Measurements from ENCODE around the gene NOL7.

DNA sequence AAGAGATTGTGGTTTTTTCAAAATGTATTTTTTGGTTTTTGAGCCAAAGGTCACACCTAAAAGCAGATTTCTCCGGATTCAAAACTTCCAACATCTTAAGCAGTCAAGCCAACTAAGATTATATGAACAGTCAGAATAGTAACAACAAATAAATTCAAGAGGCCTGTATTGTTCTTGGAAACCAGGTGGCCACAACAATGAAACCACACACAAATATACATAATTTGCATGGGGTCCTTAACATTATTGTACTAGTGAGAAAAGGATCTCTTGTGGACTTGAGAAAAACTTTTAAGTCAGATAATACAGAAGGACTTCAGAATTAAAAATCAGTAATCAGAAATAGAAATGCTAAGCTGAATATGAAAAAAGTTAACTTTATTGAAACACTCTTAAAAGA lies 40.6 kb downstream of the NOL7 start:
- TF ChIP-seq, protein P1, sequence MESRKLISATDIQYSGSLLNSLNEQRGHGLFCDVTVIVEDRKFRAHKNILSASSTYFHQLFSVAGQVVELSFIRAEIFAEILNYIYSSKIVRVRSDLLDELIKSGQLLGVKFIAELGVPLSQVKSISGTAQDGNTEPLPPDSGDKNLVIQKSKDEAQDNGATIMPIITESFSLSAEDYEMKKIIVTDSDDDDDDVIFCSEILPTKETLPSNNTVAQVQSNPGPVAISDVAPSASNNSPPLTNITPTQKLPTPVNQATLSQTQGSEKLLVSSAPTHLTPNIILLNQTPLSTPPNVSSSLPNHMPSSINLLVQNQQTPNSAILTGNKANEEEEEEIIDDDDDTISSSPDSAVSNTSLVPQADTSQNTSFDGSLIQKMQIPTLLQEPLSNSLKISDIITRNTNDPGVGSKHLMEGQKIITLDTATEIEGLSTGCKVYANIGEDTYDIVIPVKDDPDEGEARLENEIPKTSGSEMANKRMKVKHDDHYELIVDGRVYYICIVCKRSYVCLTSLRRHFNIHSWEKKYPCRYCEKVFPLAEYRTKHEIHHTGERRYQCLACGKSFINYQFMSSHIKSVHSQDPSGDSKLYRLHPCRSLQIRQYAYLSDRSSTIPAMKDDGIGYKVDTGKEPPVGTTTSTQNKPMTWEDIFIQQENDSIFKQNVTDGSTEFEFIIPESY (IDR thresholded peaks at IDR 0.05) = no peak
- TF ChIP-seq, protein P2, sequence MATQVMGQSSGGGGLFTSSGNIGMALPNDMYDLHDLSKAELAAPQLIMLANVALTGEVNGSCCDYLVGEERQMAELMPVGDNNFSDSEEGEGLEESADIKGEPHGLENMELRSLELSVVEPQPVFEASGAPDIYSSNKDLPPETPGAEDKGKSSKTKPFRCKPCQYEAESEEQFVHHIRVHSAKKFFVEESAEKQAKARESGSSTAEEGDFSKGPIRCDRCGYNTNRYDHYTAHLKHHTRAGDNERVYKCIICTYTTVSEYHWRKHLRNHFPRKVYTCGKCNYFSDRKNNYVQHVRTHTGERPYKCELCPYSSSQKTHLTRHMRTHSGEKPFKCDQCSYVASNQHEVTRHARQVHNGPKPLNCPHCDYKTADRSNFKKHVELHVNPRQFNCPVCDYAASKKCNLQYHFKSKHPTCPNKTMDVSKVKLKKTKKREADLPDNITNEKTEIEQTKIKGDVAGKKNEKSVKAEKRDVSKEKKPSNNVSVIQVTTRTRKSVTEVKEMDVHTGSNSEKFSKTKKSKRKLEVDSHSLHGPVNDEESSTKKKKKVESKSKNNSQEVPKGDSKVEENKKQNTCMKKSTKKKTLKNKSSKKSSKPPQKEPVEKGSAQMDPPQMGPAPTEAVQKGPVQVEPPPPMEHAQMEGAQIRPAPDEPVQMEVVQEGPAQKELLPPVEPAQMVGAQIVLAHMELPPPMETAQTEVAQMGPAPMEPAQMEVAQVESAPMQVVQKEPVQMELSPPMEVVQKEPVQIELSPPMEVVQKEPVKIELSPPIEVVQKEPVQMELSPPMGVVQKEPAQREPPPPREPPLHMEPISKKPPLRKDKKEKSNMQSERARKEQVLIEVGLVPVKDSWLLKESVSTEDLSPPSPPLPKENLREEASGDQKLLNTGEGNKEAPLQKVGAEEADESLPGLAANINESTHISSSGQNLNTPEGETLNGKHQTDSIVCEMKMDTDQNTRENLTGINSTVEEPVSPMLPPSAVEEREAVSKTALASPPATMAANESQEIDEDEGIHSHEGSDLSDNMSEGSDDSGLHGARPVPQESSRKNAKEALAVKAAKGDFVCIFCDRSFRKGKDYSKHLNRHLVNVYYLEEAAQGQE (IDR thresholded peaks at IDR 0.05) = no peak
- no peak for TF ChIP-seq JUND (IDR thresholded peaks at IDR 0.05)
- no peak for TF ChIP-seq FOXA2 (IDR thresholded peaks at IDR 0.05)
- TF ChIP-seq TAF1 (conservative IDR thresholded peaks at IDR 0.05) = no peak
- TF ChIP-seq, protein P3, sequence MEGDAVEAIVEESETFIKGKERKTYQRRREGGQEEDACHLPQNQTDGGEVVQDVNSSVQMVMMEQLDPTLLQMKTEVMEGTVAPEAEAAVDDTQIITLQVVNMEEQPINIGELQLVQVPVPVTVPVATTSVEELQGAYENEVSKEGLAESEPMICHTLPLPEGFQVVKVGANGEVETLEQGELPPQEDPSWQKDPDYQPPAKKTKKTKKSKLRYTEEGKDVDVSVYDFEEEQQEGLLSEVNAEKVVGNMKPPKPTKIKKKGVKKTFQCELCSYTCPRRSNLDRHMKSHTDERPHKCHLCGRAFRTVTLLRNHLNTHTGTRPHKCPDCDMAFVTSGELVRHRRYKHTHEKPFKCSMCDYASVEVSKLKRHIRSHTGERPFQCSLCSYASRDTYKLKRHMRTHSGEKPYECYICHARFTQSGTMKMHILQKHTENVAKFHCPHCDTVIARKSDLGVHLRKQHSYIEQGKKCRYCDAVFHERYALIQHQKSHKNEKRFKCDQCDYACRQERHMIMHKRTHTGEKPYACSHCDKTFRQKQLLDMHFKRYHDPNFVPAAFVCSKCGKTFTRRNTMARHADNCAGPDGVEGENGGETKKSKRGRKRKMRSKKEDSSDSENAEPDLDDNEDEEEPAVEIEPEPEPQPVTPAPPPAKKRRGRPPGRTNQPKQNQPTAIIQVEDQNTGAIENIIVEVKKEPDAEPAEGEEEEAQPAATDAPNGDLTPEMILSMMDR (IDR thresholded peaks at IDR 0.05; ENCODE audit: low read depth, low read length, missing input control) = no peak
- TF ChIP-seq HNF4G (IDR thresholded peaks at IDR 0.05) = no peak
- TF ChIP-seq, protein P4, sequence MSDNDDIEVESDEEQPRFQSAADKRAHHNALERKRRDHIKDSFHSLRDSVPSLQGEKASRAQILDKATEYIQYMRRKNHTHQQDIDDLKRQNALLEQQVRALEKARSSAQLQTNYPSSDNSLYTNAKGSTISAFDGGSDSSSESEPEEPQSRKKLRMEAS (IDR thresholded peaks at IDR 0.05) = no peak
- TF ChIP-seq YY1 (IDR thresholded peaks at IDR 0.05) = no peak
- TF ChIP-seq GABPA (IDR thresholded peaks at IDR 0.05 in 1 of 2, conservative IDR thresholded peaks at IDR 0.05 in 1 of 2) = no peak
- TF ChIP-seq FOXA1 (IDR thresholded peaks at IDR 0.05) = no peak

Data from liver (tissue), 3 donors.